GM13976 (cell line): ENCODE measurements around the gene TRIM37.
A peak's percentile ranks its signal among the peaks of the same experiment; 100 is the strongest.

ENCODE experiments used
- DNase-seq: peaks from one replicate; pipeline ENCODE4 v3.0.0; 2012; ENCODE audit warnings: low spot score
- CTCF ChIP-seq: IDR thresholded peaks from 2 replicates; pipeline ENCODE4 v1.5.1; 2012; ENCODE audit warnings: borderline replicate concordance, mild to moderate bottlenecking; ENCODE audit not compliant: insufficient read depth; ENCODE audit errors: extremely low read depth, missing control alignments, control extremely low read depth
- in situ Hi-C: fragments of 300-500 bp; cut with MboI; formaldehyde crosslinking; loops from one replicate; pipeline ENCODE4 v1.12.0; 2022; ENCODE audit warnings: low sequenced_read_pairs, mixed read lengths, inconsistent platforms; ENCODE audit not compliant: unreplicated experiment

The TRIM37 gene

GRCh38 chr17:59069856-59070255, 36.8 kb downstream of the TRIM37 start:
- DNase-seq: no peak
- in situ Hi-C loops: no loop called here
- TF ChIP-seq CTCF: no peak

- TF ChIP-seq CTCF: no peak
- in situ Hi-C loops: no loop called here
- peak; percentile 27 for DNase-seq
These were observed 38.9 kb downstream of the TRIM37 start for GRCh38 chr17:59067756-59068155.

- DNase-seq: no peak
- in situ Hi-C loops: no loop called here
- TF ChIP-seq CTCF: no peak
These were observed 39.3 kb downstream of the TRIM37 start for GRCh38 chr17:59067340-59067739.

GRCh38 chr17:59062509-59062908, 44.2 kb downstream of the TRIM37 start:
- in situ Hi-C loops: no loop called here
- TF ChIP-seq CTCF: no peak
- no peak for DNase-seq

GRCh38 chr17:59056857-59057256, 49.8 kb downstream of the TRIM37 start:
- no peak for TF ChIP-seq CTCF
- in situ Hi-C loops: no loop called here
- no peak for DNase-seq

- no peak for TF ChIP-seq CTCF
- DNase-seq: no peak
- in situ Hi-C loops: no loop called here
These were observed 56.9 kb downstream of the TRIM37 start for GRCh38 chr17:59049798-59050197.

- in situ Hi-C loops: no loop called here
- TF ChIP-seq CTCF: no peak
- no peak for DNase-seq
These were observed 59.1 kb downstream of the TRIM37 start for GRCh38 chr17:59047616-59048015.
